ENCODE results near the gene PSME2. TPM values are rescaled to one million over a fixed set of nuclear protein-coding genes. Genes with fewer than 3 reads are reported as not detected.
A peak's percentile ranks its signal among the peaks of the same experiment; 100 is the strongest.

Gene PSME2
- polyA plus RNA-seq, 3 donors = 237 to 593 (median 579) TPM

DNA sequence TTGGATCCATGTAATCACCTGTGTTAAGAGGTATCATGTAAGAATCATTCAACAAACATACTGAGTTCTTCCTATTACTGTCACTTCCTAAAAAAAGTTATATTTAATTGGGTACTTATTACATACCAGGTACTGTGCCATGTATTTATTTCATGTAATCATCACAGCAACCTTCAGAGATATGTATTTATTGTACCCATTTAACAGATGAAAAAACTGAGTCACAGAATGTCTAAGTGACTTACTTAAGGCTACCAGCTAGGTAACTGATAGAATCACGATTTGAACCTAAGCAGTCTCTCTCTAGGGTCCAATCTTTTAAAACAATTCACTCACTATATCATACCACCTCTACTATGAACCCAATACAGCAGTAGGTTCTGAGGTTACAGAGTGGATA is 2.0 kb downstream of the PSME2 start:
- H3K4me3 ChIP-seq (replicated peaks in 1 of 3; ENCODE audit: low read depth in 2 of 3, low read length in 3 of 3) = peak overlapping the region in 1 of 3 experiments; percentile 100
- peaks cover 46 to 62% of the 10 kb centered on the region in 2 donors for H3K4me1 ChIP-seq (ENCODE audit: control insufficient read depth in 1 of 2, insufficient read depth in 2 of 2, low read length in 2 of 2)
- peaks cover 53% of the 10 kb centered on the region for H4K20me1 ChIP-seq (ENCODE audit: insufficient read depth, low read length)
- H3K9me3 ChIP-seq (replicated peaks in 1 of 2; ENCODE audit: control insufficient read depth in 1 of 2, insufficient read depth in 1 of 2, low read length in 2 of 2) = no peaks in the 10 kb centered on the region
- no CpG with 5 or more reads among the region's 1 CpG for WGBS (ENCODE audit: insufficient coverage)
- peak overlapping the region; percentile 98 for H3K4me2 ChIP-seq (replicated peaks; ENCODE audit: extremely low read depth, low read length, poor library complexity, severe bottlenecking)
- DNase-seq = no peak
- H3K27ac ChIP-seq (ENCODE audit: low read depth in 1 of 2, low read length in 2 of 2) = peak overlapping the region in 1 of 2 donors; percentile 84
- Mint-ChIP-seq H3K4me3 (no peak overlapping the region), H3K27ac (peak overlapping the region in 1 of 7 donors; percentile 63), H3K36me3 (peaks cover 39 to 43% of the 10 kb centered on the region in 2 donors), H3K9me3 (no peaks in the 10 kb centered on the region), H3K4me1 (peaks cover 58% of the 10 kb centered on the region), H3K27me3 (ENCODE audit: low read depth in 3 of 3) (peaks cover 0 to 2% (median 1%) of the 10 kb centered on the region in 3 donors)
- H3K36me3 ChIP-seq (replicated peaks in 1 of 2; ENCODE audit: control insufficient read depth in 1 of 2, insufficient read depth in 2 of 2, low read length in 2 of 2) = peaks cover 25 to 38% of the 10 kb centered on the region in 2 donors
- TF ChIP-seq, protein P1, sequence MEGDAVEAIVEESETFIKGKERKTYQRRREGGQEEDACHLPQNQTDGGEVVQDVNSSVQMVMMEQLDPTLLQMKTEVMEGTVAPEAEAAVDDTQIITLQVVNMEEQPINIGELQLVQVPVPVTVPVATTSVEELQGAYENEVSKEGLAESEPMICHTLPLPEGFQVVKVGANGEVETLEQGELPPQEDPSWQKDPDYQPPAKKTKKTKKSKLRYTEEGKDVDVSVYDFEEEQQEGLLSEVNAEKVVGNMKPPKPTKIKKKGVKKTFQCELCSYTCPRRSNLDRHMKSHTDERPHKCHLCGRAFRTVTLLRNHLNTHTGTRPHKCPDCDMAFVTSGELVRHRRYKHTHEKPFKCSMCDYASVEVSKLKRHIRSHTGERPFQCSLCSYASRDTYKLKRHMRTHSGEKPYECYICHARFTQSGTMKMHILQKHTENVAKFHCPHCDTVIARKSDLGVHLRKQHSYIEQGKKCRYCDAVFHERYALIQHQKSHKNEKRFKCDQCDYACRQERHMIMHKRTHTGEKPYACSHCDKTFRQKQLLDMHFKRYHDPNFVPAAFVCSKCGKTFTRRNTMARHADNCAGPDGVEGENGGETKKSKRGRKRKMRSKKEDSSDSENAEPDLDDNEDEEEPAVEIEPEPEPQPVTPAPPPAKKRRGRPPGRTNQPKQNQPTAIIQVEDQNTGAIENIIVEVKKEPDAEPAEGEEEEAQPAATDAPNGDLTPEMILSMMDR (IDR thresholded peaks at IDR 0.05) = no peak
- no peaks in the 10 kb centered on the region for H3K27me3 ChIP-seq (ENCODE audit: control insufficient read depth in 2 of 2, insufficient read depth in 2 of 2, low read length in 2 of 2)
- H3K79me2 ChIP-seq (ENCODE audit: insufficient read depth, low read length) = peaks cover 70% of the 10 kb centered on the region
- intact Hi-C loops (cut with micrococcal nuclease) = no loop called here
- H3K9ac ChIP-seq (ENCODE audit: insufficient read depth, low read length, poor library complexity, severe bottlenecking) = no peak overlapping the region
- H2AFZ ChIP-seq (ENCODE audit: insufficient read depth, low read depth, low read length, poor library complexity, severe bottlenecking) = no peak overlapping the region

DNA sequence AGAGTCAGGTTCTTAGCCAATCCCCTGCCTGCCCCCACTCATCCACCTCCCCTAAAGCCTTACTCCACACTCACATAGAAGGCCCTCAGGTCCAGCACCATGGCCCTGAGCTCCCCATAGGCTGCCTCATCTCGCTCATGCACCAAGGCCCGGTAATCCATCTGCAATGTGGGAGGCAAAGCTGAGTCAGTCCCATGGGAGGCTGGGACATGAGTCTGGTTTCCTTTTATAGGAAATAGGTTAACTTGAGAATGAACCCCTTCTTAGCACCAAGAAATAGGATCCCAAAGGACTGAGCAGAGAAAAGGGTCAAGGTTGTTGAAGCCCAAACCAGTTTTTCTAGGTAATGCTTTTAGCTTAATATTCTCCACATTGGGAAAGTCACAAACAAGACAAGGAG is 2.9 kb downstream of the PSME2 start:
- Histone ChIP-seq H3K27ac (ENCODE audit: low read depth in 1 of 2, low read length in 2 of 2) (no peak overlapping the region), H3K4me1 (ENCODE audit: control insufficient read depth in 1 of 2, insufficient read depth in 2 of 2, low read length in 2 of 2) (peaks cover 44 to 58% of the 10 kb centered on the region in 2 donors), H4K20me1 (ENCODE audit: insufficient read depth, low read length) (peaks cover 56% of the 10 kb centered on the region), H3K9ac (ENCODE audit: insufficient read depth, low read length, poor library complexity, severe bottlenecking) (no peak overlapping the region), H3K36me3 (replicated peaks in 1 of 2; ENCODE audit: control insufficient read depth in 1 of 2, insufficient read depth in 2 of 2, low read length in 2 of 2) (peaks cover 28 to 38% of the 10 kb centered on the region in 2 donors), H3K27me3 (ENCODE audit: control insufficient read depth in 2 of 2, insufficient read depth in 2 of 2, low read length in 2 of 2) (no peaks in the 10 kb centered on the region), H3K4me2 (replicated peaks; ENCODE audit: extremely low read depth, low read length, poor library complexity, severe bottlenecking) (no peak overlapping the region), H3K9me3 (replicated peaks in 1 of 2; ENCODE audit: control insufficient read depth in 1 of 2, insufficient read depth in 1 of 2, low read length in 2 of 2) (no peaks in the 10 kb centered on the region), H3K79me2 (ENCODE audit: insufficient read depth, low read length) (peaks cover 70% of the 10 kb centered on the region), H2AFZ (ENCODE audit: insufficient read depth, low read depth, low read length, poor library complexity, severe bottlenecking) (no peak overlapping the region), H3K4me3 (replicated peaks in 1 of 3; ENCODE audit: low read depth in 2 of 3, low read length in 3 of 3) (no peak overlapping the region)
- peak overlapping the region in 5 of 7 donors; percentile 24 to 66 (median 35) for H3K27ac Mint-ChIP-seq
- no peak for DNase-seq
- no peak overlapping the region for H3K4me3 Mint-ChIP-seq
- H3K36me3 Mint-ChIP-seq = peaks cover 39 to 43% of the 10 kb centered on the region in 2 donors
- WGBS (ENCODE audit: insufficient coverage) = no CpG with 5 or more reads among the region's 2 CpGs
- H3K9me3 Mint-ChIP-seq = no peaks in the 10 kb centered on the region
- peaks cover 0 to 2% (median 1%) of the 10 kb centered on the region in 3 donors for H3K27me3 Mint-ChIP-seq (ENCODE audit: low read depth in 3 of 3)
- peaks cover 59% of the 10 kb centered on the region for H3K4me1 Mint-ChIP-seq
- intact Hi-C loops (cut with micrococcal nuclease) = no loop called here
- TF ChIP-seq, protein P1 (IDR thresholded peaks at IDR 0.05) = no peak
